Endothelial cell of umbilical vein (primary cell): ENCODE measurements around the gene ATP5MG. TPM values are rescaled to one million over a fixed set of nuclear protein-coding genes. Genes with fewer than 3 reads are reported as not detected.
A peak's percentile ranks its signal among the peaks of the same experiment; 100 is the strongest.

Experiments used
- BruUV-seq: library from RNA; stranded (reverse); fragments of 400-500 nt; replicated peaks from 2 replicates; lab custom pipeline; 2021; lab: Mats Ljungman, UMichigan
- CTCF ChIA-PET: fragments of 300-600, 350-600 bp; sonication (Branson Sonifier 250); formaldehyde crosslinking; loops from one replicate; lab custom pipeline; 2021; ENCODE audit warnings: antibody characterized with exemption, inconsistent platforms; lab: Charles Lee
- POLR2A ChIA-PET: fragments of 300-600, 350-600 bp; sonication (Branson Sonifier 250); formaldehyde crosslinking; loops from one replicate; lab custom pipeline; 2021; ENCODE audit warnings: antibody characterized with exemption, inconsistent platforms; lab: Charles Lee
- DNase-seq: peaks from one replicate; pipeline ENCODE4 v3.0.0-alpha.2; 2011; ENCODE audit warnings: low read depth, low spot score
- FAIRE-seq: peaks from 2 replicates; lab custom pipeline; 2011; peaks lifted over from hg19 to GRCh38; lab: Jason Lieb, UNC
- H2AFZ ChIP-seq: 2 replicates; pipeline ENCODE4 v1.6.0; 2012; ENCODE audit warnings: low read depth, low read length, control low read depth, inconsistent platforms
- H3K27ac ChIP-seq: 2 replicates; pipeline ENCODE4 v1.5.1; 2011; ENCODE audit warnings: low read depth, mild to moderate bottlenecking, control low read depth, low read length, moderate library complexity; ENCODE audit not compliant: insufficient read depth
- H3K27me3 ChIP-seq, 2 experiments: 2 replicates each; pipeline versions ENCODE4 v1.6.0 to v1.6.1; 2011; ENCODE audit warnings: low read length in 2 of 2, mixed read lengths in 1 of 2; ENCODE audit not compliant: control insufficient read depth in 2 of 2, insufficient read depth in 2 of 2
- H3K36me3 ChIP-seq, 2 experiments: 2 replicates in 1 of 2; 3 replicates in 1 of 2; pipeline ENCODE4 v1.5.1; 2011; ENCODE audit warnings: low read length in 2 of 2, mild to moderate bottlenecking in 1 of 2, moderate library complexity in 1 of 2; ENCODE audit not compliant: control insufficient read depth in 2 of 2, insufficient read depth in 2 of 2; ENCODE audit errors: extremely low read depth in 1 of 2
- H3K4me1 ChIP-seq: 3 replicates; pipeline ENCODE4 v1.5.1; 2011; ENCODE audit warnings: mild to moderate bottlenecking, low read length; ENCODE audit not compliant: control insufficient read depth, insufficient read depth; ENCODE audit errors: extremely low read depth
- H3K4me2 ChIP-seq: 2 replicates; pipeline ENCODE4 v1.6.1; 2011; ENCODE audit warnings: low read length, control low read depth, mixed read lengths; ENCODE audit not compliant: insufficient read depth
- H3K4me3 ChIP-seq, 3 experiments: fragments of 200-600 bp in 1 of 3; sonication (generic), shearing (Covaris generic) in 1 of 3; replicated peaks in 1 of 3; 2 replicates each; pipeline ENCODE4 v1.5.1; 2011 to 2016; ENCODE audit warnings: control low read depth in 3 of 3, low read length in 3 of 3, mild to moderate bottlenecking in 2 of 3, inconsistent platforms in 1 of 3, low read depth in 1 of 3, moderate library complexity in 1 of 3; ENCODE audit not compliant: insufficient read depth in 1 of 3
- H3K79me2 ChIP-seq: 2 replicates; pipeline ENCODE4 v1.6.0; 2012; ENCODE audit warnings: low read length, inconsistent platforms; ENCODE audit not compliant: control insufficient read depth, insufficient read depth
- H3K9ac ChIP-seq: replicated peaks from 2 replicates; pipeline ENCODE3; 2011; ENCODE audit warnings: low read length, control low read depth; ENCODE audit not compliant: insufficient read depth; ENCODE audit errors: extremely low read depth
- H3K9me1 ChIP-seq: replicated peaks from 3 replicates; pipeline ENCODE4 v1.6.0; 2011; ENCODE audit warnings: mild to moderate bottlenecking, low read length; ENCODE audit not compliant: control insufficient read depth, insufficient read depth; ENCODE audit errors: extremely low read depth
- H3K9me3 ChIP-seq: replicated peaks from 2 replicates; pipeline ENCODE4 v1.5.1; 2012; ENCODE audit warnings: low read length, inconsistent platforms; ENCODE audit not compliant: control insufficient read depth, insufficient read depth
- H4K20me1 ChIP-seq: replicated peaks from 2 replicates; pipeline ENCODE3; 2011; ENCODE audit warnings: mild to moderate bottlenecking, low read length; ENCODE audit not compliant: control insufficient read depth, insufficient read depth; ENCODE audit errors: extremely low read depth
- EZH2 ChIP-seq: IDR thresholded peaks from 2 replicates; pipeline ENCODE4 v1.6.1; 2012; ENCODE audit warnings: borderline replicate concordance, low read depth, mild to moderate bottlenecking, moderate library complexity, low read length, inconsistent platforms; ENCODE audit not compliant: severe bottlenecking
- FOS ChIP-seq: IDR thresholded peaks from 2 replicates; pipeline ENCODE4 v1.6.1; 2011; ENCODE audit warnings: mild to moderate bottlenecking, low read length, moderate library complexity, borderline replicate concordance; ENCODE audit not compliant: insufficient read depth
- MYC ChIP-seq: IDR thresholded peaks from one replicate; pipeline ENCODE4 v1.6.1; 2011; ENCODE audit warnings: mild to moderate bottlenecking, low read depth, low read length
- dilution Hi-C: fragments of 300-500 bp; cut with MboI; formaldehyde crosslinking; loops from one replicate; pipeline ENCODE4 v1.15.0; 2019; ENCODE audit warnings: low sequenced_read_pairs; ENCODE audit not compliant: extremely low pct_ligation_motif_present
- intact Hi-C: fragments of 100-400 bp; cut with micrococcal nuclease; formaldehyde crosslinking; loops from one replicate; pipeline ENCODE4 v1.10.0; 2022
- polyA plus RNA-seq, 4 experiments: library from polyadenylated mRNA; depleted of rRNA in 3 of 4; stranded (reverse) in 3 of 4; unstranded in 1 of 4; fragments of >200 nt; gene quantifications; 2 replicates each; pipeline versions ENCODE4 v1.2.1 to v1.2.3, GENCODE V29; 2011 to 2012; ENCODE audit warnings: missing spikeins in 1 of 4
- total RNA-seq: library from RNA; stranded (reverse); gene quantifications from 2 replicates; pipeline ENCODE4 v1.2.3, GENCODE V29; 2021
- TF ChIP-seq, protein P1 (sequence below), 2 donors: IDR thresholded peaks; 1 replicate in 1 of 2; 2 replicates in 1 of 2; pipeline ENCODE4 v1.5.1; 2011; ENCODE audit warnings: low read length in 2 of 2, mild to moderate bottlenecking in 2 of 2, moderate library complexity in 2 of 2, control low read depth in 1 of 2, inconsistent platforms in 1 of 2, low read depth in 1 of 2; ENCODE audit not compliant: insufficient read depth in 1 of 2; ENCODE audit errors: extremely low read depth in 1 of 2
- TF ChIP-seq, protein P2 (sequence below): IDR thresholded peaks from 2 replicates; pipeline ENCODE4 v1.6.1; 2011; ENCODE audit not compliant: insufficient read depth, insufficient read length

Gene ATP5MG
- total and polyA plus RNA-seq, 2 donors (not counting 3 experiments of a cell fraction or from before 2014, with no cell fraction given), result 211 to 439 TPM

DNA sequence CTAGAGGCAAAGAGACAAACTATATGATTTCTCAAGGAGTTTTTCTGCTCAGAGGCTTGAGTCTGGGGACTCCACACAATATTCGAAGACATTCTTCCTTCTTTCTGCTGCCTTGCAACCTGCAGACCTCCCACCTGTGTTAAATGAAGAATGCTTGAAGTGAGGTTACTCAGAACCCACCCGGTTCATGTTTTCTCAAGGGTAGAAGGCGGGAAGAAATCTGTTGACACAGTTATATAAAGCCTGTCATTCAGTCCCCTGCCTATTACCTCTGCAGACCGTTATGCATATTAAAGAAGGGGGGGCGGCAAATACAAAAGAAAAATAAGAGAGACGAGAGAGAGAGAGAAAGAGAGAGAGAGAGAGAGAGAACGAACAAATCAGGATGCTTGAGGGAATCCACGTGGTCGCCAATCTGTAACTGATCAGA is 32.7 kb downstream of the ATP5MG start:
- DNase-seq, result no peak
- H2AFZ ChIP-seq, result peak overlapping the region; percentile 81
- peak overlapping the region; percentile 83 for H3K4me2 ChIP-seq
- ChIA-PET CTCF (interaction anchor here (1.0 to 2.4 kb wide), 2 partner anchors 9 to 10 kb away, joined by 8 read pairs; no protein-coding TSS in a partner anchor), POLR2A (no interaction called here)
- H3K27ac ChIP-seq, result no peak overlapping the region
- no peaks in the 10 kb centered on the region for H3K36me3 ChIP-seq
- intact Hi-C loops, result no loop called here
- peak overlapping the region in 2 of 3 experiments; percentile 43 to 51 for H3K4me3 ChIP-seq
- dilution Hi-C loops, result no loop called here
- TF ChIP-seq EZH2 (no peak), MYC (no peak), FOS (no peak)
- TF ChIP-seq, protein P1, sequence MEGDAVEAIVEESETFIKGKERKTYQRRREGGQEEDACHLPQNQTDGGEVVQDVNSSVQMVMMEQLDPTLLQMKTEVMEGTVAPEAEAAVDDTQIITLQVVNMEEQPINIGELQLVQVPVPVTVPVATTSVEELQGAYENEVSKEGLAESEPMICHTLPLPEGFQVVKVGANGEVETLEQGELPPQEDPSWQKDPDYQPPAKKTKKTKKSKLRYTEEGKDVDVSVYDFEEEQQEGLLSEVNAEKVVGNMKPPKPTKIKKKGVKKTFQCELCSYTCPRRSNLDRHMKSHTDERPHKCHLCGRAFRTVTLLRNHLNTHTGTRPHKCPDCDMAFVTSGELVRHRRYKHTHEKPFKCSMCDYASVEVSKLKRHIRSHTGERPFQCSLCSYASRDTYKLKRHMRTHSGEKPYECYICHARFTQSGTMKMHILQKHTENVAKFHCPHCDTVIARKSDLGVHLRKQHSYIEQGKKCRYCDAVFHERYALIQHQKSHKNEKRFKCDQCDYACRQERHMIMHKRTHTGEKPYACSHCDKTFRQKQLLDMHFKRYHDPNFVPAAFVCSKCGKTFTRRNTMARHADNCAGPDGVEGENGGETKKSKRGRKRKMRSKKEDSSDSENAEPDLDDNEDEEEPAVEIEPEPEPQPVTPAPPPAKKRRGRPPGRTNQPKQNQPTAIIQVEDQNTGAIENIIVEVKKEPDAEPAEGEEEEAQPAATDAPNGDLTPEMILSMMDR (IDR thresholded peaks at IDR 0.05; ENCODE audit: extremely low read depth in 1 of 2, insufficient read depth in 1 of 2, low read depth in 1 of 2, low read length in 2 of 2), result no peak
- TF ChIP-seq, protein P2, sequence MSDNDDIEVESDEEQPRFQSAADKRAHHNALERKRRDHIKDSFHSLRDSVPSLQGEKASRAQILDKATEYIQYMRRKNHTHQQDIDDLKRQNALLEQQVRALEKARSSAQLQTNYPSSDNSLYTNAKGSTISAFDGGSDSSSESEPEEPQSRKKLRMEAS, result peak; percentile 51
- peaks cover 4% of the 10 kb centered on the region for H4K20me1 ChIP-seq
- BruUV-seq, result no TSS peak
- no peak overlapping the region for H3K9ac ChIP-seq
- no peaks in the 10 kb centered on the region for H3K9me1 ChIP-seq
- no peaks in the 10 kb centered on the region for H3K9me3 ChIP-seq
- H3K4me1 ChIP-seq, result peaks cover 26% of the 10 kb centered on the region
- H3K27me3 ChIP-seq, result no peaks in the 10 kb centered on the region
- peaks cover 26% of the 10 kb centered on the region for H3K79me2 ChIP-seq
- FAIRE-seq, result peak; percentile 38
